HS-27A (cell line): ENCODE measurements around the gene PDZD2.

Source experiments
- DNase-seq: peaks from one replicate; pipeline ENCODE4 v3.0.0-alpha.2; 2012; ENCODE audit warnings: low read depth, missing footprints

Gene PDZD2

GRCh38 chr5:31931874-31932273 lies 292.9 kb downstream of the PDZD2 start:
- DNase-seq, result no peak

GRCh38 chr5:31934156-31934555 lies 295.2 kb downstream of the PDZD2 start:
- DNase-seq, result no peak

GRCh38 chr5:31935496-31936369 lies 296.8 kb downstream of the PDZD2 start:
- no peak for DNase-seq

GRCh38 chr5:31936683-31937082 lies 297.8 kb downstream of the PDZD2 start:
- no peak for DNase-seq

- no peak for DNase-seq
Measured at GRCh38 chr5:31937226-31937625, 298.3 kb downstream of the PDZD2 start.

- no peak for DNase-seq
Measured at GRCh38 chr5:31937703-31938102, 298.8 kb downstream of the PDZD2 start.

- DNase-seq, result no peak
Measured at GRCh38 chr5:31939151-31939550, 300.2 kb downstream of the PDZD2 start.

- no peak for DNase-seq
Measured at GRCh38 chr5:31941151-31941755, 302.3 kb downstream of the PDZD2 start.

- DNase-seq, result no peak
Measured at GRCh38 chr5:31942546-31942945, 303.6 kb downstream of the PDZD2 start.

GRCh38 chr5:31944684-31945445 lies 305.9 kb downstream of the PDZD2 start:
- no peak for DNase-seq

GRCh38 chr5:31948006-31948405 lies 309.1 kb downstream of the PDZD2 start:
- DNase-seq, result no peak

- no peak for DNase-seq
Measured at GRCh38 chr5:31952067-31952466, 313.1 kb downstream of the PDZD2 start.

GRCh38 chr5:31954091-31954490 lies 315.2 kb downstream of the PDZD2 start:
- DNase-seq, result no peak

GRCh38 chr5:31957151-31957550 lies 318.2 kb downstream of the PDZD2 start:
- DNase-seq, result no peak

- no peak for DNase-seq
Measured at GRCh38 chr5:31962351-31962751, 323.4 kb downstream of the PDZD2 start.

- no peak for DNase-seq
Measured at GRCh38 chr5:31962871-31963307, 324.0 kb downstream of the PDZD2 start.

- DNase-seq, result no peak
Measured at GRCh38 chr5:31963358-31964006, 324.6 kb downstream of the PDZD2 start.

- no peak for DNase-seq
Measured at GRCh38 chr5:31964007-31964360, 325.1 kb downstream of the PDZD2 start.

- no peak for DNase-seq
Measured at GRCh38 chr5:31965227-31965626, 326.3 kb downstream of the PDZD2 start.

GRCh38 chr5:31966936-31967335 lies 328.0 kb downstream of the PDZD2 start:
- DNase-seq, result no peak

GRCh38 chr5:31967461-31967860 lies 328.5 kb downstream of the PDZD2 start:
- DNase-seq, result no peak

- DNase-seq, result no peak
Measured at GRCh38 chr5:31972558-31972957, 333.6 kb downstream of the PDZD2 start.
